ENCODE data around the gene MYH9.

- TF ChIP-seq CTCF (IDR thresholded peaks at IDR 0.05; ENCODE audit: low read length) = no peak
- TF ChIP-seq EZH2phosphoT487 (IDR thresholded peaks at IDR 0.05; ENCODE audit: low read length) = no peak
Observed at GRCh38 chr22:36352803-36353507, 34.8 kb downstream of the MYH9 start.
